H9 (cell line): ENCODE measurements around the gene GYG2. TPM values are rescaled to one million over a fixed set of nuclear protein-coding genes. Genes with fewer than 3 reads are reported as not detected.
A peak's percentile ranks its signal among the peaks of the same experiment; 100 is the strongest.

Experiments used
- DNase-seq: peaks from one replicate; pipeline ENCODE4 v3.0.0-alpha.2; 2017
- H2AFZ ChIP-seq: one replicate; pipeline ENCODE4 v1.6.1; 2013; ENCODE audit warnings: mild to moderate bottlenecking, low read length, control low read depth, moderate library complexity
- H2AK5ac ChIP-seq: 2 replicates; pipeline ENCODE4 v1.6.1; 2013; ENCODE audit warnings: low read length, control low read depth, mixed read lengths; ENCODE audit not compliant: insufficient read length
- H2BK120ac ChIP-seq: one replicate; pipeline ENCODE4 v1.6.1; 2013; ENCODE audit warnings: low read depth, mild to moderate bottlenecking, low read length, control low read depth, inconsistent platforms; ENCODE audit not compliant: poor library complexity, severe bottlenecking
- H2BK12ac ChIP-seq: 2 replicates; pipeline ENCODE4 v1.6.1; 2013; ENCODE audit warnings: low read length, control low read depth, mixed read lengths, low read depth; ENCODE audit not compliant: insufficient read length
- H2BK15ac ChIP-seq: 2 replicates; pipeline ENCODE4 v1.6.1; 2013; ENCODE audit warnings: low read depth, low read length, control low read depth
- H2BK20ac ChIP-seq: one replicate; pipeline ENCODE4 v1.6.1; 2013; ENCODE audit warnings: low read depth, mild to moderate bottlenecking, low read length, control low read depth, inconsistent platforms; ENCODE audit not compliant: poor library complexity, severe bottlenecking
- H2BK5ac ChIP-seq: 2 replicates; pipeline ENCODE4 v1.6.1; 2013; ENCODE audit warnings: low read length, control low read depth, mixed read lengths; ENCODE audit not compliant: insufficient read length
- H3K14ac ChIP-seq: 2 replicates; pipeline ENCODE4 v1.6.1; 2013; ENCODE audit warnings: low read length, control low read depth; ENCODE audit not compliant: insufficient read depth
- H3K18ac ChIP-seq: 2 replicates; pipeline ENCODE4 v1.6.1; 2013; ENCODE audit warnings: low read depth, mild to moderate bottlenecking, mixed read lengths, low read length, control low read depth; ENCODE audit not compliant: insufficient read length
- H3K23ac ChIP-seq: 2 replicates; pipeline ENCODE4 v1.6.1; 2013; ENCODE audit warnings: low read length, control low read depth, mixed read lengths, low read depth; ENCODE audit not compliant: insufficient read length
- H3K23me2 ChIP-seq: 2 replicates; pipeline ENCODE4 v1.6.1; 2013; ENCODE audit warnings: low read depth, mild to moderate bottlenecking, mixed read lengths, low read length, control low read depth; ENCODE audit not compliant: insufficient read length, poor library complexity, severe bottlenecking
- H3K27ac ChIP-seq: 2 replicates; pipeline ENCODE4 v1.5.1; 2013; ENCODE audit warnings: low read length, control low read depth, mixed read lengths, low read depth; ENCODE audit not compliant: insufficient read length
- H3K27me3 ChIP-seq: 2 replicates; pipeline ENCODE4 v1.6.1; 2013; ENCODE audit warnings: low read length, control low read depth, inconsistent platforms; ENCODE audit not compliant: insufficient read depth
- H3K4ac ChIP-seq: 2 replicates; pipeline ENCODE4 v1.6.1; 2013; ENCODE audit warnings: low read depth, mild to moderate bottlenecking, control low read depth, inconsistent platforms, low read length, moderate library complexity
- H3K4me1 ChIP-seq: 2 replicates; pipeline ENCODE4 v1.6.1; 2013; ENCODE audit warnings: low read length, control low read depth, inconsistent platforms; ENCODE audit not compliant: insufficient read depth
- H3K4me2 ChIP-seq: 2 replicates; pipeline ENCODE4 v1.6.1; 2013; ENCODE audit warnings: low read length, control low read depth, mixed read lengths; ENCODE audit not compliant: insufficient read length, insufficient read depth
- H3K56ac ChIP-seq: 2 replicates; pipeline ENCODE4 v1.6.1; 2013; ENCODE audit warnings: low read depth, mild to moderate bottlenecking, mixed read lengths, low read length, control low read depth; ENCODE audit not compliant: insufficient read length
- H3K79me1 ChIP-seq: 2 replicates; pipeline ENCODE4 v1.6.1; 2013; ENCODE audit warnings: low read depth, mild to moderate bottlenecking, moderate library complexity, low read length, control low read depth, inconsistent platforms; ENCODE audit not compliant: insufficient read depth, poor library complexity, severe bottlenecking
- H3K79me2 ChIP-seq: 2 replicates; pipeline ENCODE4 v1.6.1; 2013; ENCODE audit warnings: low read length, control low read depth, inconsistent platforms; ENCODE audit not compliant: insufficient read depth
- H3K9ac ChIP-seq: 2 replicates; pipeline ENCODE4 v1.6.1; 2013; ENCODE audit warnings: low read length, control low read depth, mixed read lengths; ENCODE audit not compliant: insufficient read length; ENCODE audit errors: extremely low read depth
- H3K9me3 ChIP-seq: one replicate; pipeline ENCODE4 v1.6.1; 2013; ENCODE audit warnings: low read depth, low read length, inconsistent platforms; ENCODE audit not compliant: control insufficient read depth
- H3T11ph ChIP-seq: one replicate; pipeline ENCODE4 v1.6.1; 2013; ENCODE audit warnings: mild to moderate bottlenecking, low read length, control low read depth, inconsistent platforms
- H4K20me1 ChIP-seq: one replicate; pipeline ENCODE4 v1.6.1; 2013; ENCODE audit not compliant: control insufficient read depth, insufficient read length, insufficient read depth
- H4K5ac ChIP-seq: 2 replicates; pipeline ENCODE4 v1.6.1; 2013; ENCODE audit warnings: low read depth, mild to moderate bottlenecking, mixed read lengths, low read length, control low read depth; ENCODE audit not compliant: insufficient read length
- H4K8ac ChIP-seq: replicated peaks from 2 replicates; pipeline ENCODE4 v1.6.1; 2013; ENCODE audit warnings: low read length, control low read depth, mixed read lengths, low read depth; ENCODE audit not compliant: insufficient read length
- H4K91ac ChIP-seq: 2 replicates; pipeline ENCODE4 v1.6.1; 2013; ENCODE audit warnings: low read depth, mild to moderate bottlenecking, moderate library complexity, mixed read lengths, low read length, control low read depth; ENCODE audit not compliant: insufficient read length
- H3K27ac Mint-ChIP-seq, 3 experiments: 2 replicates in 2 of 3; 3 replicates in 1 of 3; pipeline ENCODE4 v1.8.0; 2020 to 2021; ENCODE audit warnings: mixed read lengths in 3 of 3, mild to moderate bottlenecking in 1 of 3, moderate library complexity in 1 of 3
- H3K27me3 Mint-ChIP-seq: 2 replicates; pipeline ENCODE4 v1.8.0; 2021; ENCODE audit warnings: low read depth, mild to moderate bottlenecking, moderate library complexity, mixed read lengths
- H3K36me3 Mint-ChIP-seq, 3 experiments: 2 replicates in 2 of 3; 3 replicates in 1 of 3; pipeline ENCODE4 v1.8.0; 2020 to 2021; ENCODE audit warnings: low read depth in 3 of 3, mixed read lengths in 3 of 3; ENCODE audit not compliant: insufficient read depth in 1 of 3
- H3K4me1 Mint-ChIP-seq, 2 experiments: 2 replicates each; pipeline ENCODE4 v1.8.0; 2020; ENCODE audit warnings: mixed read lengths in 2 of 2
- H3K4me3 Mint-ChIP-seq, 2 experiments: 2 replicates in 1 of 2; 3 replicates in 1 of 2; pipeline ENCODE4 v1.8.0; 2020 to 2021; ENCODE audit warnings: mild to moderate bottlenecking in 2 of 2, mixed read lengths in 2 of 2, moderate library complexity in 1 of 2
- H3K9me3 Mint-ChIP-seq, 2 experiments: 2 replicates in 1 of 2; 3 replicates in 1 of 2; pipeline ENCODE4 v1.8.0; 2020; ENCODE audit warnings: mild to moderate bottlenecking in 2 of 2, mixed read lengths in 2 of 2, moderate library complexity in 1 of 2
- CTCF ChIP-seq: fragments of 200-600 bp; sonication (generic); conservative IDR thresholded peaks from 3 replicates; pipeline ENCODE4 v1.8.0; 2021; ENCODE audit warnings: antibody characterized with exemption, mild to moderate bottlenecking
- WGBS: extraction: QIAGEN DNeasy Blood & Tissue Kit; methylation state at CpG from one replicate; pipeline ENCODE4 v1.1.7; 2013; ENCODE audit warnings: missing lambda C conversion rate, low lambda C conversion rate, mixed read lengths; ENCODE audit not compliant: insufficient read length; ENCODE audit errors: extremely low coverage; 5-methylcytosine and 5-hydroxymethylcytosine counted together
- total RNA-seq: library from RNA; stranded (reverse); gene quantifications from 2 replicates; pipeline ENCODE4 v1.2.1, GENCODE V29; 2021

Gene GYG2
- total RNA-seq, 1 experiment from 2014 or later = 95.9 TPM

- Histone ChIP-seq H3K27me3 (no peaks in the 10 kb centered on the region), H3T11ph (no peak overlapping the region), H3K23ac (no peak overlapping the region), H3K79me1 (no peaks in the 10 kb centered on the region), H2BK120ac (no peak overlapping the region), H3K4me1 (no peaks in the 10 kb centered on the region), H3K14ac (no peak overlapping the region), H3K79me2 (no peaks in the 10 kb centered on the region), H2BK5ac (no peak overlapping the region), H3K4ac (no peak overlapping the region), H3K23me2 (no peaks in the 10 kb centered on the region), H4K20me1 (no peaks in the 10 kb centered on the region), H3K27ac (no peak overlapping the region), H2BK12ac (no peak overlapping the region), H4K5ac (no peak overlapping the region), H2AFZ (no peak overlapping the region), H2BK20ac (no peak overlapping the region), H4K91ac (no peak overlapping the region), H3K18ac (no peak overlapping the region), H3K9me3 (no peaks in the 10 kb centered on the region), H4K8ac (no peak overlapping the region), H2BK15ac (no peak overlapping the region), H2AK5ac (no peak overlapping the region), H3K56ac (no peak overlapping the region), H3K4me2 (no peak overlapping the region), H3K9ac (no peak overlapping the region)
- no peak for DNase-seq
- peaks cover 5 to 12% of the 10 kb centered on the region in 2 experiments; a peak in 3 of 5 replicates for H3K9me3 Mint-ChIP-seq
- WGBS = no CpG with 5 or more reads among the region's 6 CpGs
- TF ChIP-seq CTCF = peak; percentile 83
- H3K36me3 Mint-ChIP-seq = peaks cover 31 to 53% (median 43%) of the 10 kb centered on the region in 3 experiments
- H3K27me3 Mint-ChIP-seq = no peaks in the 10 kb centered on the region
- H3K27ac Mint-ChIP-seq = no peak overlapping the region
- H3K4me3 Mint-ChIP-seq = no peak overlapping the region
- peaks cover 12 to 14% of the 10 kb centered on the region in 2 experiments for H3K4me1 Mint-ChIP-seq
Observed at GRCh38 chrX:2875798-2876399, 47.2 kb downstream of the GYG2 start.
